GM19468 (cell line): ENCODE measurements around the gene RBP5.

ENCODE experiments used
- ATAC-seq: cut with Tn5 transposase; IDR thresholded peaks from one replicate; pipeline ENCODE4 v1.9.1; 2021; ENCODE audit warnings: mild to moderate bottlenecking, moderate library complexity, moderate number of reproducible peaks; ENCODE audit not compliant: unreplicated experiment; ENCODE audit errors: extremely low read depth

Gene RBP5

DNA sequence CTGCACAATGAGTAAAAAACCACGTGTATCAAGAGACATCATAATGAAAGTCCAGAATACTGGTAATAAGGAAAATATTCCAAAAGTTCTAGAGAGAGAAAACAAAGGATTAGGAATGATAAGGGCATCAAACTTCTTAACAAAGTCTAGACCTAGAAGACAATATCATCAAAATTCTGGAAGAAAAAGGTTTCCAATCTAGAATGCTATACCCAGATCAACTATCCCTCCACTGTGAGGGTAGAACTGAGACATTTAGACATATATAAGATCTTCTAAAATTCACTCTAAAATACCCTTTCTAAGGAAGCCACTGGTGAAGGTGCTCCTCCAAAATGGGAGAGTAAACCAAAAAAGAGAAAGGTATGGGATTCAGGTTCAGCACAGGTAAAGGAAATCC, 22.6 kb downstream of the RBP5 start:
- ATAC-seq = no peak

DNA sequence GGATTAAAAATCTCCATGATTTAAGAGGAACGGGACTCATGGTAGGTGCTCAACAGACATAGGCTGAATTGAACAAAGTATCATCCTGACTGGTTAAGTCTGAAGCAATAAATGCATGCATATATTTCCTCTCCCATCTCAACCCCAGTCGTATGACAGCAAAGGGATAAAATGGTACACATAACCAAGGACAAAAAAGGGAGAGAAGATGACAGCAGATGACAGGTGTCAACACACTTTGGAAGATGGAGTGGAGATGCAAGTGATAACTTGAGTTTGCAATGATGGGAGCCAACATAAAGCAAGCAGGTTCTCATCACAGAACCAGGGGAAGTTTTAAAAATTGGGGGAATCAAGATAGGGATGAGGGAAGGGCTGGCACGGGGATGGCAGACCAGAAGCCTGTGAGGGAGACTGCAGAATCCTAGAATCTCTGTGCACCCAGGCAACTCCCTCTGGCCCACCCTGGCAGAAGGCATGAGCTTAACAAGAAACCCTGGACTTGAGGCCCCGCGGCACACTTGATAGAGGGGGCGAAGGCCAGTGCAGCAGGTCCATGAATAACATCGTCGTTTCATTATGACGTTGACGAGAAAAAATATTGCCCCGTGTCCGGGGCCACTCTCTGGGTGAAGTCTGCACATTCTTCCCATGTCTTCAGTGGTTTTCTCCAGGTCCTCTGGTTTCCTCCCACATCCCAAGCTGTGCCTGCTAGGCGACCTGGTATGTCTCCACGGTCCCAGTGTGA, 24.7 kb downstream of the RBP5 start:
- no peak for ATAC-seq

DNA sequence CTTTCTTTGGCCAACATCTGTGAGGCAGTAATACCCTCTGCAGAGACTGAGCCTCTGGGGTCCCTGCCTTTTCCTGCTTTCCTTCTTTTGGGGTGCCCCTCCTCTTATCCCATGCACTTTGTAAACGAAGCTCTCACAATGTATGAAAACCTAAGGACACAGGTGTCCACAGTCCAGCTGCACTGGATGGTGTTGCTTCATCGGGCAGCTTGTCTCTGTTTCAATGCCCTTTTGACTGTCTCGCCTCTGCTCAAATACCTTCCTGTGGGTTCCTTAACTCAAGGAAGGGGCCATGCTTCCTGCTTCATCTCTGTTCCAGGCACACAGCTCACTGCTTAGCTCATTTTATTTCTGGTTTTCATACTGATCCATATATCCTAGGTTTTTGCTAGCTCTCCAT, 26.1 kb downstream of the RBP5 start:
- ATAC-seq = no peak

- no peak for ATAC-seq
These were observed 27.0 kb downstream of the RBP5 start for GRCh38 chr12:7101694-7102131.

GRCh38 chr12:7101047-7101693, 27.5 kb downstream of the RBP5 start:
- ATAC-seq = no peak

DNA sequence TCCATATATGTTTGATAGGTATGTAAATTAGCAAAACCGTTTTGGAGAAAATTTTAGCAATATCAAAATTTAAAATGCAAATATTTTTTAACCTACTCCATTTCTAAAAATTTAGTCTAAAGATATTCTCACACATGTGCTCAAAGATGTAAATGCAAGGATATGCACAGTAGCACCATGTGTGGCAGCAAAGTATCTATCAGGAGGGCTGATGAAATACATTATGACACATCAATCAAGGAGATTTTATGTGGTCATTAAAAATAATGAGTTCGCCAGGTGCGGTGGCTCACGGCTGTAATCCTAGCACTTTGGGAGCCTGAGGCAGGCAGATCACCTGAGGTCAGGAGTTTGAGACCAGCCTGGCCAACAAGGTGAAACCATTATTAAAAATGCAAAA, 28.4 kb downstream of the RBP5 start:
- ATAC-seq = no peak

- ATAC-seq = no peak
These were observed 29.2 kb downstream of the RBP5 start for GRCh38 chr12:7099290-7099996.

DNA sequence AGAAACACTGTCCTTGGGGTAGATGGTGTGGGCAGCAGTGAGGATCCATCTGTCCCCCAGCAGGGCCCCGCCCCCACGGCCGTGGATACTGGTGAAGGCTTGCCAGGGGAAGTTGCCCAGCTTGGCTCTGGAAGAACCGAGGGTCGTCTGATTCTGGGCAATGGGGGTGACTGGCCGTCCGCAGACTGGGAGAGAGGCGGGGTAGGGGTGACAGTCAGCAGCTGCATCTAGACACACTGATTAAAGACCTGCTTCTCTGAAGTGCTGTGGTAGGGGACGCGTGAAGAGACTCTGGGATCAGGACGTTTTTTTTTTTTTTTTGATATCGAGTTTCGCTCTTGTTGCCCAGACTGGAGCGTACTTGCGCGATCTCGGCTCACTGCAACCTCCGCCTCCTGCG, 31.7 kb downstream of the RBP5 start:
- ATAC-seq = no peak

- ATAC-seq = no peak
These were observed 32.4 kb downstream of the RBP5 start for GRCh38 chr12:7096006-7096932.

DNA sequence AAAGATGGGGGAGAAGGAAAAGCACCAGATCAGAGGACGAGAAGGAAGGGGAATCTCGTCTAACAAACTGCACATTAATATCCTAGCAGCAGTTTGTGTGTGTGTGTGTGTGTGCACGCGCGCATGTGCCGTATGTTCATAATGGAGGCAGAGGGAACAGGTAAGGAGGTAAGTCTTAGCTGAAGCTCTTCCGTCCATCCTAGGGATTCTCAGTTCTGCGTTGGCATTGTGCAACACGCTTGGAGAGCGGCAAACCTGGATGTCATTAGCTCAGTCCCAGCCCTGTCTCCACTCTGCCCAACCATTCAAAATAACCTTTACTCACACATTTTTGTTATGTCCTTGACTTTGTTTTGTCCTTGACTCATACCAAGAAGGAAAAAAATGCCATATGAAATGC, 34.8 kb downstream of the RBP5 start:
- ATAC-seq = no peak

GRCh38 chr12:7093486-7093885, 35.2 kb downstream of the RBP5 start:
- no peak for ATAC-seq

DNA sequence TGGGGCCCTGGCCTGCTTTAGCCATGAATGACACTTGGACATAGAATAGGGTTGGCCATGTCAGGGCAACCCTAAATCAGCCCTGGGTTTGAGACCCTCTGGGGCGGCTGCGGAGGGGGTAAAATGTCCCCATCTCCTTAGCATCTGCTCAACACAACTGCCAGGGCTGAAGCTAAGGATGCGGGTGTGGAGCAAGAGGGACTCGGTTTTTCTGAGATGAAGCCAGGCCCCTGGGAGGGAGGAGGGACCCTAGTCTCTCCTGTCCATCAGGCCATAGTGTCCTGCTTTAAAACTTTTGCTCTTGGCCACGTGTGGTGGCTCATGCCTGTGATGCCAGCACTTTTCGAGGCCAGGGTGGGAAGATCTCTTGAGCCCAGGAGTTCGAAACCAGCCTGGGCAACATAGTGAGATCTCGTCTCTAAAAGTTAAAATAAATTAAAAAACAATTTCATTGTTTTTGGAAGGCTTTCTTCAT, 35.7 kb downstream of the RBP5 start:
- ATAC-seq = no peak

- ATAC-seq = no peak
These were observed 36.3 kb downstream of the RBP5 start, which contains the start of gene C1R for GRCh38 chr12:7092229-7092985. C1R (minus strand) TSS chr12:7092445; CDS start chr12:7092388, 57 bp downstream.

DNA sequence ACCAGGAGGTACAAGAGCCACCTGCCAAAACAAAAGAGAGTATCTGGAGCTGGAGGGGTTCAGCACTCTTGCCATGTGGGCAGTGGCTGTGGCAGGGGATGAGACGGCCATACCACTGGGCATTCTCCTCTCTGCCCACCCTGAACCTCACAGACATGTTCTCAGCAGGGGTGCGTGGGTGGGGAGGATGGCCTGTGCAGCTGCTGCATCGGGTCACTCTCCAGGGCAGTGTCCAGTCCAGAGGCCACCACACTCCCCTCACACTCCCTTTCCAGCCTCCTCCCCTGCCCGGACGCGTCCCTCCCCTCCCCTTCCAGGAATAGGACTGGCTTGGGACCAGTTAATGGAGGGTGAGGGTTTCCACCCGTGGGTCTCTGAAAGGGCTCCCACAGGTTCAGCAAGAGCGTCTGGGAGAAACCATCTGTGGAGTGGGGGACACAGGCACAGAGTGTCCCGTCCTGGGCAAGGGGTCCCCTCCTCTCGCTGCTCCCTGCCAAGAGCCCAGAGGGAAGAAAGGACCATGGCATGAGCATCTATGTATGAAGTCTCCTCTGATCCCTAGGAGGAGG, 36.9 kb downstream of the RBP5 start:
- no peak for ATAC-seq

DNA sequence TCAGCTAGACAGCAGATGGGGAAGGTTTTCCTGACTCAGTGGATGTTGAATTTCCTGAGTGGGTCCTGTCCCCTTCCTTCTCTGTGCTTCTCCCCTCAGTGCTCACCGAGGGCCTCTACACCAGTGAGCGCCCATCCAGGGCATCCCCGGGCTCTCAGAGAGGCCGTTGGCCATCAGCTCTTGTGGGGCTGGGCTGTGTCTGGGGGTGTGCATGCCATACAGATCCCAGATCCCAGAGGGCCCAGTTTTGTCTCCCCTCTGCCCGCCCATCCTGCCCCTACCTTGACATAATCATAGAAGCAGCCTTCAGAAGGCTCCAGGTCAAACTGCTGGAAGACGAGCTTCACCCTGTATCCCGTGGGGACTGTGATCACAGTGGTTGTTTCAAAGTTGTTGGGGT, 37.5 kb downstream of the RBP5 start:
- ATAC-seq = no peak

GRCh38 chr12:7090222-7090998, 38.3 kb downstream of the RBP5 start:
- ATAC-seq = no peak

GRCh38 chr12:7089196-7089871, 39.4 kb downstream of the RBP5 start:
- ATAC-seq = no peak

GRCh38 chr12:7083125-7083524, 45.6 kb downstream of the RBP5 start:
- no peak for ATAC-seq
